Prostate gland (tissue), 2 donors: ENCODE data around the gene SCAMP3. TPM values are rescaled to one million over a fixed set of nuclear protein-coding genes. Genes with fewer than 3 reads are reported as not detected.
A peak's percentile ranks its signal among the peaks of the same experiment; 100 is the strongest.

Experiments
- DNase-seq: peaks from one replicate; pipeline ENCODE4 v3.0.0-alpha.2; 2019; ENCODE audit warnings: low spot score
- H3K27ac ChIP-seq, 2 donors: fragments of 200-600 bp; sonication (generic); 2 replicates each; pipeline ENCODE4 v1.5.1; 2017 to 2019
- H3K27me3 ChIP-seq: fragments of 200-600 bp; sonication (generic); replicated peaks from 2 replicates; pipeline ENCODE4 v1.5.1; 2019; ENCODE audit not compliant: insufficient read depth
- H3K36me3 ChIP-seq, 2 donors: fragments of 200-600 bp; sonication (generic); 1 replicate in 1 of 2; 2 replicates in 1 of 2; pipeline versions ENCODE4 v1.5.1 to v1.8.1; 2017 to 2019
- H3K4me1 ChIP-seq: fragments of 200-600 bp; sonication (generic); replicated peaks from 2 replicates; pipeline ENCODE4 v1.5.1; 2019
- H3K4me3 ChIP-seq, 2 donors: fragments of 200-600 bp; sonication (generic); 2 replicates each; pipeline ENCODE4 v1.5.1; 2017 to 2019
- H3K9me3 ChIP-seq: fragments of 200-600 bp; sonication (generic); 2 replicates; pipeline ENCODE4 v1.5.1; 2017
- CTCF ChIP-seq, 4 experiments: fragments of 200-600 bp in 2 of 4; fragments of 450-650 bp in 2 of 4; sonication (generic) in 2 of 4; IDR thresholded peaks; 1 replicate in 3 of 4; 2 replicates in 1 of 4; pipeline ENCODE4 v1.5.1; 2016 to 2019; ENCODE audit warnings: antibody characterized with exemption in 4 of 4, mild to moderate bottlenecking in 2 of 4, moderate library complexity in 2 of 4
- POLR2A ChIP-seq: fragments of 450-650 bp; IDR thresholded peaks from one replicate; pipeline ENCODE4 v1.6.1; 2016; ENCODE audit warnings: antibody characterized with exemption, mild to moderate bottlenecking
- POLR2AphosphoS5 ChIP-seq: sonication (generic); formaldehyde crosslinking; IDR thresholded peaks from one replicate; pipeline ENCODE4 v1.6.1; 2017; ENCODE audit warnings: antibody characterized with exemption
- WGBS: methylation state at CpG from one replicate; pipeline ENCODE4 v1.1.5; 2018; 5-methylcytosine and 5-hydroxymethylcytosine counted together
- intact Hi-C: fragments of 100-400 bp; cut with DNase I; formaldehyde crosslinking; loops from one replicate; pipeline ENCODE4 v1.14.2; 2022
- total RNA-seq, 2 donors: library from RNA; depleted of rRNA; stranded (reverse); fragments of >200 nt; gene quantifications; one replicate each; pipeline ENCODE4 v1.1.0, GENCODE V29; 2016

Gene SCAMP3
- total RNA-seq, 2 donors from 2014 or later = 84.1 to 97.8 TPM

- peak; percentile 96 for DNase-seq
- H3K4me1 ChIP-seq = no peaks in the 10 kb centered on the region
- peak overlapping the region; percentile 88 to 89 for H3K27ac ChIP-seq
- TF ChIP-seq CTCF (IDR thresholded peaks at IDR 0.05) (peak in 3 of 4 experiments; percentile 63 to 97 (median 97)), POLR2A (peak; percentile 80), POLR2AphosphoS5 (peak; percentile 98)
- H3K27me3 ChIP-seq = no peaks in the 10 kb centered on the region
- intact Hi-C loops = loop anchor here (5.0 kb wide), 1 partner anchor 37 kb away; the partner anchor contains the start of genes MTX1 and THBS3
- no peaks in the 10 kb centered on the region for H3K9me3 ChIP-seq
- under 1% methylated on average over 53 of the region's 53 CpGs for WGBS
- H3K4me3 ChIP-seq = peak overlapping the region; percentile 50 to 55
- no peaks in the 10 kb centered on the region for H3K36me3 ChIP-seq
Measured at GRCh38 chr1:155244368-155245162, 17.6 kb downstream of the SCAMP3 start.

GRCh38 chr1:155242805-155243358, 19.3 kb downstream of the SCAMP3 start:
- Histone ChIP-seq H3K27me3 (no peaks in the 10 kb centered on the region), H3K27ac (no peak overlapping the region), H3K36me3 (no peaks in the 10 kb centered on the region), H3K9me3 (no peaks in the 10 kb centered on the region), H3K4me1 (no peaks in the 10 kb centered on the region), H3K4me3 (no peak overlapping the region)
- TF ChIP-seq POLR2AphosphoS5 (no peak), POLR2A (no peak), CTCF (IDR thresholded peaks at IDR 0.05) (no peak)
- WGBS = 34% methylated on average over 3 of the region's 3 CpGs
- intact Hi-C loops = loop anchor here (5.0 kb wide), 1 partner anchor 36 kb away; the partner anchor contains the start of genes MTX1 and THBS3
- DNase-seq = no peak

- Histone ChIP-seq H3K4me1 (no peaks in the 10 kb centered on the region), H3K9me3 (no peaks in the 10 kb centered on the region), H3K27ac (no peak overlapping the region), H3K27me3 (no peaks in the 10 kb centered on the region), H3K4me3 (no peak overlapping the region), H3K36me3 (no peaks in the 10 kb centered on the region)
- WGBS = 64% methylated on average over 4 of the region's 4 CpGs
- intact Hi-C loops = loop anchor here (5.0 kb wide), 1 partner anchor 35 kb away; the partner anchor contains the start of genes MTX1 and THBS3
- TF ChIP-seq POLR2A (no peak), CTCF (IDR thresholded peaks at IDR 0.05) (no peak), POLR2AphosphoS5 (no peak)
- no peak for DNase-seq
Measured at GRCh38 chr1:155241841-155242264, 20.3 kb downstream of the SCAMP3 start.

GRCh38 chr1:155241069-155241679, 21.0 kb downstream of the SCAMP3 start:
- peak; percentile 81 for DNase-seq
- Histone ChIP-seq H3K4me1 (no peaks in the 10 kb centered on the region), H3K27me3 (no peaks in the 10 kb centered on the region), H3K9me3 (no peaks in the 10 kb centered on the region), H3K36me3 (no peaks in the 10 kb centered on the region), H3K4me3 (peak overlapping the region in 1 of 2 donors; percentile 23), H3K27ac (no peak overlapping the region)
- intact Hi-C loops = loop anchor here (5.0 kb wide), 1 partner anchor 34 kb away; the partner anchor contains the start of genes MTX1 and THBS3
- WGBS = 10% methylated on average over 4 of the region's 4 CpGs
- TF ChIP-seq POLR2A (no peak), POLR2AphosphoS5 (peak; percentile 98), CTCF (IDR thresholded peaks at IDR 0.05) (no peak)
